Spinal cord (tissue), 10 donors: ENCODE data around the gene TXK. TPM values are rescaled to one million over a fixed set of nuclear protein-coding genes. Genes with fewer than 3 reads are reported as not detected.

ENCODE experiments used
- DNase-seq, 6 donors: peaks; one replicate each; pipeline versions ENCODE4 v3.0.0 to v3.0.0-alpha.2; 2013 to 2015; ENCODE audit warnings: low spot score in 6 of 6, low read depth in 4 of 6
- H3K27ac ChIP-seq: one replicate; pipeline ENCODE4 v1.5.1; 2013; ENCODE audit warnings: low read depth, low read length, control low read depth
- H3K27me3 ChIP-seq: one replicate; pipeline ENCODE4 v1.6.1; 2013; ENCODE audit warnings: low read length; ENCODE audit not compliant: control insufficient read depth, insufficient read depth
- H3K36me3 ChIP-seq: one replicate; pipeline ENCODE4 v1.6.1; 2013; ENCODE audit warnings: low read length; ENCODE audit not compliant: control insufficient read depth, insufficient read depth
- H3K4me1 ChIP-seq: one replicate; pipeline ENCODE4 v1.6.1; 2013; ENCODE audit warnings: low read length; ENCODE audit not compliant: control insufficient read depth, insufficient read depth
- H3K4me3 ChIP-seq: one replicate; pipeline ENCODE4 v1.5.1; 2013; ENCODE audit warnings: low read depth, low read length, control low read depth
- H3K9me3 ChIP-seq: one replicate; pipeline ENCODE4 v1.6.1; 2013; ENCODE audit warnings: low read length; ENCODE audit not compliant: control insufficient read depth, insufficient read depth
- WGBS: methylation state at CpG from one replicate; pipeline ENCODE4 v1.1.5; 2013; ENCODE audit warnings: missing lambda C conversion rate; ENCODE audit not compliant: insufficient coverage; 5-methylcytosine and 5-hydroxymethylcytosine counted together
- polyA plus RNA-seq, 2 donors: library from polyadenylated mRNA; unstranded; fragments of 120-200 nt; gene quantifications; one replicate each; pipeline ENCODE4 v1.2.1, GENCODE V29; 2013; ENCODE audit not compliant: insufficient read length in 2 of 2
- total RNA-seq, 2 donors: library from RNA; depleted of rRNA in 1 of 2; stranded (reverse); fragments of 120-200 nt in 1 of 2; fragments of >200 nt in 1 of 2; gene quantifications; one replicate each; pipeline versions ENCODE4 v1.2.3 to v1.2.4, GENCODE V29; 2013 to 2014
- donor health status: healthy.

The TXK gene
- total and polyA plus RNA-seq, 4 donors: 0.35 to 2.3 (median 1.2) TPM

GRCh38 chr4:48126621-48127020, 7.4 kb downstream of the TXK start:
- no peaks in the 10 kb centered on the region for H3K27me3 ChIP-seq
- no peak overlapping the region for H3K27ac ChIP-seq
- H3K36me3 ChIP-seq: no peaks in the 10 kb centered on the region
- H3K4me3 ChIP-seq: no peak overlapping the region
- peaks cover 12% of the 10 kb centered on the region for H3K4me1 ChIP-seq
- DNase-seq: no peak
- no peaks in the 10 kb centered on the region for H3K9me3 ChIP-seq
- WGBS: no CpG with 5 or more reads among the region's 1 CpG

GRCh38 chr4:48124870-48125269, 9.2 kb downstream of the TXK start:
- no peak overlapping the region for H3K4me3 ChIP-seq
- WGBS: 86% methylated on average over 1 of the region's 2 CpGs
- no peaks in the 10 kb centered on the region for H3K9me3 ChIP-seq
- H3K4me1 ChIP-seq: peaks cover 12% of the 10 kb centered on the region
- no peak for DNase-seq
- H3K27me3 ChIP-seq: no peaks in the 10 kb centered on the region
- H3K36me3 ChIP-seq: no peaks in the 10 kb centered on the region
- no peak overlapping the region for H3K27ac ChIP-seq

GRCh38 chr4:48122756-48123155, 11.3 kb downstream of the TXK start:
- H3K4me3 ChIP-seq: no peak overlapping the region
- no peaks in the 10 kb centered on the region for H3K9me3 ChIP-seq
- H3K4me1 ChIP-seq: peaks cover 2% of the 10 kb centered on the region
- no peaks in the 10 kb centered on the region for H3K36me3 ChIP-seq
- DNase-seq: no peak
- no peaks in the 10 kb centered on the region for H3K27me3 ChIP-seq
- 88% methylated on average over 1 of the region's 1 CpG for WGBS
- no peak overlapping the region for H3K27ac ChIP-seq

- DNase-seq: no peak
- Histone ChIP-seq H3K9me3 (no peaks in the 10 kb centered on the region), H3K27ac (no peak overlapping the region), H3K36me3 (no peaks in the 10 kb centered on the region), H3K4me3 (no peak overlapping the region), H3K27me3 (no peaks in the 10 kb centered on the region), H3K4me1 (no peaks in the 10 kb centered on the region)
- WGBS: 67% methylated on average over 1 of the region's 2 CpGs
Measured at GRCh38 chr4:48121180-48121579, 12.9 kb downstream of the TXK start.

GRCh38 chr4:48120132-48120531, 13.9 kb downstream of the TXK start:
- Histone ChIP-seq H3K4me1 (no peaks in the 10 kb centered on the region), H3K4me3 (no peak overlapping the region), H3K27me3 (no peaks in the 10 kb centered on the region), H3K27ac (no peak overlapping the region), H3K9me3 (no peaks in the 10 kb centered on the region), H3K36me3 (no peaks in the 10 kb centered on the region)
- WGBS: no CpG with 5 or more reads among the region's 13 CpGs
- DNase-seq: no peak

- Histone ChIP-seq H3K9me3 (no peaks in the 10 kb centered on the region), H3K27me3 (no peaks in the 10 kb centered on the region), H3K27ac (no peak overlapping the region), H3K4me1 (no peaks in the 10 kb centered on the region), H3K36me3 (no peaks in the 10 kb centered on the region), H3K4me3 (no peak overlapping the region)
- DNase-seq: no peak
Measured at GRCh38 chr4:48119646-48120045, 14.4 kb downstream of the TXK start.

GRCh38 chr4:48118081-48118480, 16.0 kb downstream of the TXK start:
- no peak overlapping the region for H3K4me3 ChIP-seq
- no peak overlapping the region for H3K27ac ChIP-seq
- H3K27me3 ChIP-seq: no peaks in the 10 kb centered on the region
- no CpG with 5 or more reads among the region's 2 CpGs for WGBS
- no peaks in the 10 kb centered on the region for H3K4me1 ChIP-seq
- no peaks in the 10 kb centered on the region for H3K36me3 ChIP-seq
- H3K9me3 ChIP-seq: no peaks in the 10 kb centered on the region
- DNase-seq: no peak

- Histone ChIP-seq H3K4me3 (no peak overlapping the region), H3K27ac (no peak overlapping the region), H3K4me1 (no peaks in the 10 kb centered on the region), H3K27me3 (no peaks in the 10 kb centered on the region), H3K36me3 (no peaks in the 10 kb centered on the region), H3K9me3 (no peaks in the 10 kb centered on the region)
- DNase-seq: no peak
- 57% methylated on average over 3 of the region's 3 CpGs for WGBS
Measured at GRCh38 chr4:48116582-48116981, 17.5 kb downstream of the TXK start.

GRCh38 chr4:48114412-48114811, 19.6 kb downstream of the TXK start:
- 83% methylated on average over 1 of the region's 6 CpGs for WGBS

GRCh38 chr4:48112017-48112667, 21.9 kb downstream of the TXK start:
- no peaks in the 10 kb centered on the region for H3K9me3 ChIP-seq
- no peak overlapping the region for H3K27ac ChIP-seq
- H3K27me3 ChIP-seq: no peaks in the 10 kb centered on the region
- H3K4me1 ChIP-seq: no peaks in the 10 kb centered on the region
- no CpG with 5 or more reads among the region's 8 CpGs for WGBS
- no peaks in the 10 kb centered on the region for H3K36me3 ChIP-seq
- DNase-seq: peak in 1 of 6 donors; percentile 3
- H3K4me3 ChIP-seq: no peak overlapping the region

More at GRCh38 chr4:48114412-48114811, 19.6 kb downstream of the TXK start:
- H3K4me1 ChIP-seq: no peaks in the 10 kb centered on the region
- no peaks in the 10 kb centered on the region for H3K9me3 ChIP-seq
- H3K27ac ChIP-seq: no peak overlapping the region
- no peaks in the 10 kb centered on the region for H3K36me3 ChIP-seq
- no peaks in the 10 kb centered on the region for H3K27me3 ChIP-seq
- DNase-seq: peak in 1 of 6 donors; percentile 6
- H3K4me3 ChIP-seq: no peak overlapping the region
